PC-9 (cell line): ENCODE results near the gene MCM9.
A peak's percentile ranks its signal among the peaks of the same experiment; 100 is the strongest.

Experiments used
- EZH2 ChIP-seq: fragments of 200-600 bp; sonication (generic); IDR thresholded peaks from 2 replicates; pipeline ENCODE4 v1.8.0; 2017; ENCODE audit warnings: antibody characterized with exemption, low read depth
- TF ChIP-seq, protein P1 (sequence below): fragments of 200-600 bp; sonication (generic); conservative IDR thresholded peaks from 2 replicates; pipeline ENCODE4 v1.6.1; 2017; ENCODE audit warnings: mixed run types, antibody characterized with exemption, mild to moderate bottlenecking, moderate library complexity

DNA sequence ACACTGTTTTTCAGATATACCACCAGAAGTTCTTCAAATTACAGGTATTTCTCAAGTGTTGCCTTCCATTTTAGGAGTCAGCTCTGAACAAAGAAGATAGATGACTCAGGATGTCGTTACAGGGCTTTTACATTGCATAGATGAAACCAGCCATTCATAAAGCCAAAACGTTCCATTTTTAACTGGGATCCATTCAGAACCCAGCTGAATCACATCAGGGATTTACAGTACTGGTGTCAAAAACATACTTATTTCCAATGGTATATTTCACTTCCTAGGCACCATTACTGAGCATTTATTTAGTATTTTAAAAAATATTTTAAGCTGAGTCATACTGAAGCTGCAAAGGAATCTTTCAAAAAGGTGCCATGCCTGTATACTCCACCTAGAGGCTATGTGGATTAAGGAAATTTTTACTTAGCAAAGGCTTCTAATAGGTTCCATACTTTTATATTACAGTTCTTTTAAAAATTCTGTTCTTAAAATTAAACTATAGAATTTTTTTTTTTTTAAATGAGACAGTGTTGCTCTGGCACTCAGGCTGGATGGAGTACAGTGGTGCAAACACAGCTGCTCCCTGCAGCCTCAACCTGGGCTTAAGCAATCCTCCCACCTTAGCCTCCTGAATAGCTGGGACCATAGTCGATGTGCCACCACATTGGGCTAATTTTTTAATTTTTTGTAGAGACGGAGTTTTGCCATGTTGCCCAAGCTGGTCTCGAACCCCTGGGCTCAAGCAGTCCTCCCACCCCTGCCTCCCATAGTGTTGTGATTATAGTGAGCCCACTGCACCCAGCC is 38.4 kb downstream of the MCM9 start:
- TF ChIP-seq, protein P1, sequence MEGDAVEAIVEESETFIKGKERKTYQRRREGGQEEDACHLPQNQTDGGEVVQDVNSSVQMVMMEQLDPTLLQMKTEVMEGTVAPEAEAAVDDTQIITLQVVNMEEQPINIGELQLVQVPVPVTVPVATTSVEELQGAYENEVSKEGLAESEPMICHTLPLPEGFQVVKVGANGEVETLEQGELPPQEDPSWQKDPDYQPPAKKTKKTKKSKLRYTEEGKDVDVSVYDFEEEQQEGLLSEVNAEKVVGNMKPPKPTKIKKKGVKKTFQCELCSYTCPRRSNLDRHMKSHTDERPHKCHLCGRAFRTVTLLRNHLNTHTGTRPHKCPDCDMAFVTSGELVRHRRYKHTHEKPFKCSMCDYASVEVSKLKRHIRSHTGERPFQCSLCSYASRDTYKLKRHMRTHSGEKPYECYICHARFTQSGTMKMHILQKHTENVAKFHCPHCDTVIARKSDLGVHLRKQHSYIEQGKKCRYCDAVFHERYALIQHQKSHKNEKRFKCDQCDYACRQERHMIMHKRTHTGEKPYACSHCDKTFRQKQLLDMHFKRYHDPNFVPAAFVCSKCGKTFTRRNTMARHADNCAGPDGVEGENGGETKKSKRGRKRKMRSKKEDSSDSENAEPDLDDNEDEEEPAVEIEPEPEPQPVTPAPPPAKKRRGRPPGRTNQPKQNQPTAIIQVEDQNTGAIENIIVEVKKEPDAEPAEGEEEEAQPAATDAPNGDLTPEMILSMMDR: peak; percentile 76
- TF ChIP-seq EZH2: no peak
